ENCODE results near the gene UAP1L1. TPM values are rescaled to one million over a fixed set of nuclear protein-coding genes. Genes with fewer than 3 reads are reported as not detected.
A peak's percentile ranks its signal among the peaks of the same experiment; 100 is the strongest.

UAP1L1 gene
- total and polyA plus RNA-seq, 2 experiments from 2014 or later = 2.5 to 8.1 TPM

GRCh38 chr9:137087409-137087925 lies 10.2 kb downstream of the UAP1L1 start:
- H3K27me3 ChIP-seq (ENCODE audit: insufficient read depth) = peaks cover 5% of the 10 kb centered on the region; the same call in 1 of the 2 replicates
- Mint-ChIP-seq H3K4me1 (peaks cover 15% of the 10 kb centered on the region), H3K27ac (no peak overlapping the region; the same call in 1 of the 2 replicates), H3K4me3 (peak overlapping the region; percentile 92), H3K27me3 (ENCODE audit: insufficient read depth, low read depth, poor library complexity) (peaks cover 21% of the 10 kb centered on the region), H3K36me3 (ENCODE audit: low read depth) (peaks cover 12% of the 10 kb centered on the region; the same call in 2 of the 3 replicates), H3K9me3 (peaks cover 4% of the 10 kb centered on the region; the same call in 1 of the 3 replicates)
- H3K4me1 ChIP-seq (ENCODE audit: insufficient read depth) = peaks cover 9% of the 10 kb centered on the region
- H3K9me2 ChIP-seq (ENCODE audit: insufficient read depth) = no peaks in the 10 kb centered on the region
- H3K36me3 ChIP-seq (ENCODE audit: insufficient read depth) = no peaks in the 10 kb centered on the region; the same call in 1 of the 2 replicates
- H3K4me3 ChIP-seq = peak overlapping the region; percentile 93
- H3K4me2 ChIP-seq = peak overlapping the region; percentile 98
- TF ChIP-seq, protein P1, sequence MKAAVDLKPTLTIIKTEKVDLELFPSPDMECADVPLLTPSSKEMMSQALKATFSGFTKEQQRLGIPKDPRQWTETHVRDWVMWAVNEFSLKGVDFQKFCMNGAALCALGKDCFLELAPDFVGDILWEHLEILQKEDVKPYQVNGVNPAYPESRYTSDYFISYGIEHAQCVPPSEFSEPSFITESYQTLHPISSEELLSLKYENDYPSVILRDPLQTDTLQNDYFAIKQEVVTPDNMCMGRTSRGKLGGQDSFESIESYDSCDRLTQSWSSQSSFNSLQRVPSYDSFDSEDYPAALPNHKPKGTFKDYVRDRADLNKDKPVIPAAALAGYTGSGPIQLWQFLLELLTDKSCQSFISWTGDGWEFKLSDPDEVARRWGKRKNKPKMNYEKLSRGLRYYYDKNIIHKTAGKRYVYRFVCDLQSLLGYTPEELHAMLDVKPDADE (IDR thresholded peaks at IDR 0.05) = no peak
- no peak for TF ChIP-seq STAT1 (IDR thresholded peaks at IDR 0.05; ENCODE audit: unreplicated experiment)
- ATAC-seq = peak; percentile 6
- H3F3A ChIP-seq (replicated peaks; ENCODE audit: low read depth) = peaks cover 20% of the 10 kb centered on the region
- peak overlapping the region; percentile 97; the same call in 1 of the 2 replicates for H2AFZ ChIP-seq
- H3K79me2 ChIP-seq (replicated peaks; ENCODE audit: insufficient read depth) = no peaks in the 10 kb centered on the region; the same call in 1 of the 2 replicates
- no peak overlapping the region for H3K27ac ChIP-seq (ENCODE audit: low read depth)
- DNase-seq (ENCODE audit: low spot score) = peak; percentile 43
- no peaks in the 10 kb centered on the region; the same call in 1 of the 2 replicates for H4K20me1 ChIP-seq (replicated peaks; ENCODE audit: insufficient read depth)

GRCh38 chr9:137088121-137088520 lies 10.8 kb downstream of the UAP1L1 start:
- no peaks in the 10 kb centered on the region; the same call in 1 of the 2 replicates for H3K79me2 ChIP-seq (replicated peaks; ENCODE audit: insufficient read depth)
- peaks cover 9% of the 10 kb centered on the region for H3K4me1 ChIP-seq (ENCODE audit: insufficient read depth)
- no peaks in the 10 kb centered on the region for H3K9me2 ChIP-seq (ENCODE audit: insufficient read depth)
- Mint-ChIP-seq H3K4me1 (peaks cover 15% of the 10 kb centered on the region), H3K9me3 (peaks cover 4% of the 10 kb centered on the region; the same call in 1 of the 3 replicates), H3K27me3 (ENCODE audit: insufficient read depth, low read depth, poor library complexity) (peaks cover 22% of the 10 kb centered on the region), H3K4me3 (peak overlapping the region; percentile 92), H3K27ac (no peak overlapping the region), H3K36me3 (ENCODE audit: low read depth) (peaks cover 17% of the 10 kb centered on the region; the same call in 2 of the 3 replicates)
- no peak overlapping the region for H3K27ac ChIP-seq (ENCODE audit: low read depth)
- ATAC-seq = no peak
- no peaks in the 10 kb centered on the region; the same call in 1 of the 2 replicates for H4K20me1 ChIP-seq (replicated peaks; ENCODE audit: insufficient read depth)
- peak overlapping the region; percentile 98 for H3K4me2 ChIP-seq
- H3K36me3 ChIP-seq (ENCODE audit: insufficient read depth) = no peaks in the 10 kb centered on the region; the same call in 1 of the 2 replicates
- H3K27me3 ChIP-seq (ENCODE audit: insufficient read depth) = peaks cover 5% of the 10 kb centered on the region; the same call in 1 of the 2 replicates
- DNase-seq (ENCODE audit: low spot score) = no peak
- H3F3A ChIP-seq (replicated peaks; ENCODE audit: low read depth) = peaks cover 20% of the 10 kb centered on the region
- peak overlapping the region; percentile 93 for H3K4me3 ChIP-seq
- H2AFZ ChIP-seq = no peak overlapping the region
- TF ChIP-seq POLR2AphosphoS5 (IDR thresholded peaks at IDR 0.05; ENCODE audit: low read depth) (no peak), STAT1 (IDR thresholded peaks at IDR 0.05; ENCODE audit: unreplicated experiment) (no peak), JUNB (IDR thresholded peaks at IDR 0.05; ENCODE audit: unreplicated experiment) (no peak), ZNF331 (CRISPR knock-in tag; IDR thresholded peaks at IDR 0.05; ENCODE audit: low read depth) (no peak), NANOG (IDR thresholded peaks at IDR 0.05; ENCODE audit: borderline replicate concordance) (no peak)
- TF ChIP-seq, protein P1 (IDR thresholded peaks at IDR 0.05) = no peak
- TF ChIP-seq, protein P2, sequence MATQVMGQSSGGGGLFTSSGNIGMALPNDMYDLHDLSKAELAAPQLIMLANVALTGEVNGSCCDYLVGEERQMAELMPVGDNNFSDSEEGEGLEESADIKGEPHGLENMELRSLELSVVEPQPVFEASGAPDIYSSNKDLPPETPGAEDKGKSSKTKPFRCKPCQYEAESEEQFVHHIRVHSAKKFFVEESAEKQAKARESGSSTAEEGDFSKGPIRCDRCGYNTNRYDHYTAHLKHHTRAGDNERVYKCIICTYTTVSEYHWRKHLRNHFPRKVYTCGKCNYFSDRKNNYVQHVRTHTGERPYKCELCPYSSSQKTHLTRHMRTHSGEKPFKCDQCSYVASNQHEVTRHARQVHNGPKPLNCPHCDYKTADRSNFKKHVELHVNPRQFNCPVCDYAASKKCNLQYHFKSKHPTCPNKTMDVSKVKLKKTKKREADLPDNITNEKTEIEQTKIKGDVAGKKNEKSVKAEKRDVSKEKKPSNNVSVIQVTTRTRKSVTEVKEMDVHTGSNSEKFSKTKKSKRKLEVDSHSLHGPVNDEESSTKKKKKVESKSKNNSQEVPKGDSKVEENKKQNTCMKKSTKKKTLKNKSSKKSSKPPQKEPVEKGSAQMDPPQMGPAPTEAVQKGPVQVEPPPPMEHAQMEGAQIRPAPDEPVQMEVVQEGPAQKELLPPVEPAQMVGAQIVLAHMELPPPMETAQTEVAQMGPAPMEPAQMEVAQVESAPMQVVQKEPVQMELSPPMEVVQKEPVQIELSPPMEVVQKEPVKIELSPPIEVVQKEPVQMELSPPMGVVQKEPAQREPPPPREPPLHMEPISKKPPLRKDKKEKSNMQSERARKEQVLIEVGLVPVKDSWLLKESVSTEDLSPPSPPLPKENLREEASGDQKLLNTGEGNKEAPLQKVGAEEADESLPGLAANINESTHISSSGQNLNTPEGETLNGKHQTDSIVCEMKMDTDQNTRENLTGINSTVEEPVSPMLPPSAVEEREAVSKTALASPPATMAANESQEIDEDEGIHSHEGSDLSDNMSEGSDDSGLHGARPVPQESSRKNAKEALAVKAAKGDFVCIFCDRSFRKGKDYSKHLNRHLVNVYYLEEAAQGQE (IDR thresholded peaks at IDR 0.05; ENCODE audit: unreplicated experiment) = no peak
- TF ChIP-seq, protein P3, sequence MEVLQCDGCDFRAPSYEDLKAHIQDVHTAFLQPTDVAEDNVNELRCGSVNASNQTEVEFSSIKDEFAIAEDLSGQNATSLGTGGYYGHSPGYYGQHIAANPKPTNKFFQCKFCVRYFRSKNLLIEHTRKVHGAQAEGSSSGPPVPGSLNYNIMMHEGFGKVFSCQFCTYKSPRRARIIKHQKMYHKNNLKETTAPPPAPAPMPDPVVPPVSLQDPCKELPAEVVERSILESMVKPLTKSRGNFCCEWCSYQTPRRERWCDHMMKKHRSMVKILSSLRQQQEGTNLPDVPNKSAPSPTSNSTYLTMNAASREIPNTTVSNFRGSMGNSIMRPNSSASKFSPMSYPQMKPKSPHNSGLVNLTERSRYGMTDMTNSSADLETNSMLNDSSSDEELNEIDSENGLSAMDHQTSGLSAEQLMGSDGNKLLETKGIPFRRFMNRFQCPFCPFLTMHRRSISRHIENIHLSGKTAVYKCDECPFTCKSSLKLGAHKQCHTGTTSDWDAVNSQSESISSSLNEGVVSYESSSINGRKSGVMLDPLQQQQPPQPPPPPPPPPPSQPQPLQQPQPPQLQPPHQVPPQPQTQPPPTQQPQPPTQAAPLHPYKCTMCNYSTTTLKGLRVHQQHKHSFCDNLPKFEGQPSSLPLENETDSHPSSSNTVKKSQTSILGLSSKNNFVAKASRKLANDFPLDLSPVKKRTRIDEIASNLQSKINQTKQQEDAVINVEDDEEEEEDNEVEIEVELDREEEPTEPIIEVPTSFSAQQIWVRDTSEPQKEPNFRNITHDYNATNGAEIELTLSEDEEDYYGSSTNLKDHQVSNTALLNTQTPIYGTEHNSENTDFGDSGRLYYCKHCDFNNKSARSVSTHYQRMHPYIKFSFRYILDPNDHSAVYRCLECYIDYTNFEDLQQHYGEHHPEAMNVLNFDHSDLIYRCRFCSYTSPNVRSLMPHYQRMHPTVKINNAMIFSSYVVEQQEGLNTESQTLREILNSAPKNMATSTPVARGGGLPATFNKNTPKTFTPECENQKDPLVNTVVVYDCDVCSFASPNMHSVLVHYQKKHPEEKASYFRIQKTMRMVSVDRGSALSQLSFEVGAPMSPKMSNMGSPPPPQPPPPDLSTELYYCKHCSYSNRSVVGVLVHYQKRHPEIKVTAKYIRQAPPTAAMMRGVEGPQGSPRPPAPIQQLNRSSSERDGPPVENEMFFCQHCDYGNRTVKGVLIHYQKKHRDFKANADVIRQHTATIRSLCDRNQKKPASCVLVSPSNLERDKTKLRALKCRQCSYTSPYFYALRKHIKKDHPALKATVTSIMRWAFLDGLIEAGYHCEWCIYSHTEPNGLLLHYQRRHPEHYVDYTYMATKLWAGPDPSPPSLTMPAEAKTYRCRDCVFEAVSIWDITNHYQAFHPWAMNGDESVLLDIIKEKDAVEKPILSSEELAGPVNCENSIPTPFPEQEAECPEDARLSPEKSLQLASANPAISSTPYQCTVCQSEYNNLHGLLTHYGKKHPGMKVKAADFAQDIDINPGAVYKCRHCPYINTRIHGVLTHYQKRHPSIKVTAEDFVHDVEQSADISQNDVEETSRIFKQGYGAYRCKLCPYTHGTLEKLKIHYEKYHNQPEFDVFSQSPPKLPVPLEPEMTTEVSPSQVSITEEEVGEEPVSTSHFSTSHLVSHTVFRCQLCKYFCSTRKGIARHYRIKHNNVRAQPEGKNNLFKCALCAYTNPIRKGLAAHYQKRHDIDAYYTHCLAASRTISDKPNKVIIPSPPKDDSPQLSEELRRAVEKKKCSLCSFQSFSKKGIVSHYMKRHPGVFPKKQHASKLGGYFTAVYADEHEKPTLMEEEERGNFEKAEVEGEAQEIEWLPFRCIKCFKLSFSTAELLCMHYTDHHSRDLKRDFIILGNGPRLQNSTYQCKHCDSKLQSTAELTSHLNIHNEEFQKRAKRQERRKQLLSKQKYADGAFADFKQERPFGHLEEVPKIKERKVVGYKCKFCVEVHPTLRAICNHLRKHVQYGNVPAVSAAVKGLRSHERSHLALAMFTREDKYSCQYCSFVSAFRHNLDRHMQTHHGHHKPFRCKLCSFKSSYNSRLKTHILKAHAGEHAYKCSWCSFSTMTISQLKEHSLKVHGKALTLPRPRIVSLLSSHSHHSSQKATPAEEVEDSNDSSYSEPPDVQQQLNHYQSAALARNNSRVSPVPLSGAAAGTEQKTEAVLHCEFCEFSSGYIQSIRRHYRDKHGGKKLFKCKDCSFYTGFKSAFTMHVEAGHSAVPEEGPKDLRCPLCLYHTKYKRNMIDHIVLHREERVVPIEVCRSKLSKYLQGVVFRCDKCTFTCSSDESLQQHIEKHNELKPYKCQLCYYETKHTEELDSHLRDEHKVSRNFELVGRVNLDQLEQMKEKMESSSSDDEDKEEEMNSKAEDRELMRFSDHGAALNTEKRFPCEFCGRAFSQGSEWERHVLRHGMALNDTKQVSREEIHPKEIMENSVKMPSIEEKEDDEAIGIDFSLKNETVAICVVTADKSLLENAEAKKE (CRISPR knock-in tag; IDR thresholded peaks at IDR 0.05) = no peak

All from GM23338 (cell line).